Measurements from ENCODE around the gene PLPPR5. TPM values are rescaled to one million over a fixed set of nuclear protein-coding genes. Genes with fewer than 3 reads are reported as not detected.

The PLPPR5 gene
- total RNA-seq, 5 donors from 2014 or later (not counting 1 experiment from before 2014, with no cell fraction given) = not detected

DNA sequence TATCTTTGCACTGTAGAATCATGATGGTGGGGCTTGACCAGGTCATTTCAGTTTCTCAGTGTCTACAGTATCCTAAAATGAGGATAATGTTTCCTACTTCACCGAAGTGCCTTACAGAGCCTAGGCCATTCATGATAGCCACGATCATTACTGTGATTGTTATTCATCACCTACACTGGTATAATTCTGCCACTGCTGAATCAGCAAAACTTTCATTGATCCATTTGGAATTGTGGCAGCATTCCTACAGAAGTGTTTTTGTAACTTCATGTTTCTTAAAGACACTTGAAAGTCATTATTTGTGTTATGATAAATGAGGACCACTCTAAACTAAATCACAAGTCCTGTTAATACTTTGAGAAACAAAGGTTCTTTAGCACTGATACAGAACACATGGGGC, 6.0 kb upstream of the PLPPR5 start:
- H3K27ac Mint-ChIP-seq = no peak overlapping the region
- 90% methylated on average over 2 of the region's 2 CpGs for WGBS (ENCODE audit: insufficient coverage)
- H3K36me3 ChIP-seq (ENCODE audit: control insufficient read depth in 2 of 2, extremely low read depth in 1 of 2, insufficient read depth in 1 of 2, low read length in 1 of 2) = no peaks in the 10 kb centered on the region

DNA sequence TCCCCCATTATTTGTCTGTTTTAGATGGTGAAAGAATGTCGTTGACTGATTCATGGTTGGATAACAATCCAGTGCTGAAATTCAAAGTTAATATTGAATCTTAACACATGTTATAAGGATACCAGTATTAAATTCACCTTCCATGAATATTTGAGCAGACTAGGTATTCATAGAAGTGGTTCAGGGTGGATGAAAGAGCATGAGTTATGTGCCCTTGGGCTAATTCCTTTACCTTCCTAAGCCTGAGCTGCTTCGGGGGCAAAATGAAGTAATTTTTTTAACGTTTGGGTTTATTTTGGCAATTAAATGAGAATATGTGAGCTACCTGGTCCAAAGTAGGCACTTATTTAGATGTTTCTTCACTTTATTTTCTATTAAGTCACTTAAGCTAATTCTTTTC, 2.7 kb upstream of the PLPPR5 start:
- Histone ChIP-seq H3K9me3 (no peaks in the 10 kb centered on the region), H3K27ac (ENCODE audit: low read length) (no peak overlapping the region), H3K27me3 (replicated peaks in 1 of 2; ENCODE audit: control insufficient read depth in 2 of 2, extremely low read depth in 1 of 2, insufficient read depth in 2 of 2, low read length in 1 of 2) (peaks cover 19% of the 10 kb centered on the region in 2 experiments), H3K36me3 (ENCODE audit: control insufficient read depth in 2 of 2, extremely low read depth in 1 of 2, insufficient read depth in 1 of 2, low read length in 1 of 2) (no peaks in the 10 kb centered on the region), H3K4me1 (ENCODE audit: control insufficient read depth in 1 of 2, extremely low read depth in 1 of 2, insufficient read depth in 2 of 2, low read length in 2 of 2) (peaks cover 2 to 14% of the 10 kb centered on the region in 2 experiments), H3K4me3 (ENCODE audit: control insufficient read depth in 1 of 2, extremely low read depth in 1 of 2, low read length in 1 of 2) (no peak overlapping the region)
- no CpG with 5 or more reads among the region's 3 CpGs for WGBS (ENCODE audit: insufficient coverage)
- Mint-ChIP-seq H3K27ac (no peak overlapping the region), H3K9me3 (no peaks in the 10 kb centered on the region), H3K36me3 (no peaks in the 10 kb centered on the region), H3K4me1 (peaks cover 7 to 8% (median 8%) of the 10 kb centered on the region in 3 donors), H3K4me3 (no peak overlapping the region), H3K27me3 (peaks cover 30 to 40% of the 10 kb centered on the region in 2 donors)
- ChIA-PET CTCF (no interaction called here), POLR2A (no interaction called here)
- ATAC-seq (replicated peaks in 1 of 4) = no peak
- DNase-seq = no peak

More for the DNA sequence above, 6.0 kb upstream of the PLPPR5 start:
- Histone ChIP-seq H3K4me1 (ENCODE audit: control insufficient read depth in 1 of 2, extremely low read depth in 1 of 2, insufficient read depth in 2 of 2, low read length in 2 of 2) (no peaks in the 10 kb centered on the region), H3K27ac (ENCODE audit: low read length) (no peak overlapping the region), H3K9me3 (no peaks in the 10 kb centered on the region), H3K27me3 (replicated peaks in 1 of 2; ENCODE audit: control insufficient read depth in 2 of 2, extremely low read depth in 1 of 2, insufficient read depth in 2 of 2, low read length in 1 of 2) (peaks cover 2 to 9% of the 10 kb centered on the region in 2 experiments), H3K4me3 (ENCODE audit: control insufficient read depth in 1 of 2, extremely low read depth in 1 of 2, low read length in 1 of 2) (no peak overlapping the region)
- no peak for ATAC-seq (replicated peaks in 1 of 4)
- Mint-ChIP-seq H3K4me3 (no peak overlapping the region), H3K9me3 (no peaks in the 10 kb centered on the region), H3K27me3 (peaks cover 19 to 20% of the 10 kb centered on the region in 2 donors), H3K36me3 (no peaks in the 10 kb centered on the region), H3K4me1 (peaks cover under 1 to 1% (median under 1%) of the 10 kb centered on the region in 3 donors)
- DNase-seq = no peak
- ChIA-PET CTCF (no interaction called here), POLR2A (no interaction called here)

DNA sequence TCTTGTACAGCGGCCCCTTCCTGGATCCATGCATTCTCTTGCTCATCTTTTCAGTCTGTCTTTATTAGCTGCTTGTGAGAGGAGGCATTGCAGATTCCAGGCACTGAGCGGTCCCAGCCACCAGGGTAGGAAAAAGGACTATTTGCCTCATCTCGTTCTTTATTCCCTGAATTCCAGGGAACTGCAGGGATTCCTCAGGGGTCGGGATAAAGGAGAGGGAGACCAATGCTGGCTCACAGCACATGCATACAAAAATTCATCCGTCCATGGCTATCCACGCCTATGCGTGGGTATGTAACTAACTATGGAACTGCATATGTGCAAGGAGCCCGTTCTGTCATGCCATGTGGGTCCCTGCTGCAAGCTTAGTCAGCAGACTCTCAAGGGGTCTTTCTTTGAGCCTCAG, 879 bp upstream of the PLPPR5 start:
- ChIA-PET POLR2A (interaction anchor here in 1 of 2 donors (0.6 kb wide), 1 partner anchor 212 kb away, joined by 3 read pairs; no protein-coding TSS in a partner anchor), CTCF (interaction anchor here (0.6 to 0.7 kb wide), 2 partner anchors 9 to 1341 kb away, joined by 3 to 6 read pairs; no protein-coding TSS in a partner anchor)
- ATAC-seq (replicated peaks in 1 of 4) (no peak), DNase-seq (no peak)
- no peaks in the 10 kb centered on the region for H3K9me3 Mint-ChIP-seq
- peaks cover 35 to 44% of the 10 kb centered on the region in 2 donors for H3K27me3 Mint-ChIP-seq
- peaks cover 19 to 22% of the 10 kb centered on the region in 2 experiments for H3K27me3 ChIP-seq (replicated peaks in 1 of 2; ENCODE audit: control insufficient read depth in 2 of 2, extremely low read depth in 1 of 2, insufficient read depth in 2 of 2, low read length in 1 of 2)
- H3K4me1 Mint-ChIP-seq = peaks cover 7 to 8% (median 8%) of the 10 kb centered on the region in 3 donors
- H3K4me3 Mint-ChIP-seq = peak overlapping the region; percentile 58 to 72 (median 67)
- no peaks in the 10 kb centered on the region for H3K36me3 ChIP-seq (ENCODE audit: control insufficient read depth in 2 of 2, extremely low read depth in 1 of 2, insufficient read depth in 1 of 2, low read length in 1 of 2)
- no peak overlapping the region for H3K27ac ChIP-seq (ENCODE audit: low read length)
- no peaks in the 10 kb centered on the region for H3K9me3 ChIP-seq
- H3K36me3 Mint-ChIP-seq = no peaks in the 10 kb centered on the region
- H3K4me3 ChIP-seq (ENCODE audit: control insufficient read depth in 1 of 2, extremely low read depth in 1 of 2, low read length in 1 of 2) = peak overlapping the region in 1 of 2 donors; percentile 77
- WGBS (ENCODE audit: insufficient coverage) = 50% methylated on average over 5 of the region's 8 CpGs
- peaks cover 2 to 14% of the 10 kb centered on the region in 2 experiments for H3K4me1 ChIP-seq (ENCODE audit: control insufficient read depth in 1 of 2, extremely low read depth in 1 of 2, insufficient read depth in 2 of 2, low read length in 2 of 2)
- peak overlapping the region in 1 of 2 donors; percentile 65 for H3K27ac Mint-ChIP-seq

DNA sequence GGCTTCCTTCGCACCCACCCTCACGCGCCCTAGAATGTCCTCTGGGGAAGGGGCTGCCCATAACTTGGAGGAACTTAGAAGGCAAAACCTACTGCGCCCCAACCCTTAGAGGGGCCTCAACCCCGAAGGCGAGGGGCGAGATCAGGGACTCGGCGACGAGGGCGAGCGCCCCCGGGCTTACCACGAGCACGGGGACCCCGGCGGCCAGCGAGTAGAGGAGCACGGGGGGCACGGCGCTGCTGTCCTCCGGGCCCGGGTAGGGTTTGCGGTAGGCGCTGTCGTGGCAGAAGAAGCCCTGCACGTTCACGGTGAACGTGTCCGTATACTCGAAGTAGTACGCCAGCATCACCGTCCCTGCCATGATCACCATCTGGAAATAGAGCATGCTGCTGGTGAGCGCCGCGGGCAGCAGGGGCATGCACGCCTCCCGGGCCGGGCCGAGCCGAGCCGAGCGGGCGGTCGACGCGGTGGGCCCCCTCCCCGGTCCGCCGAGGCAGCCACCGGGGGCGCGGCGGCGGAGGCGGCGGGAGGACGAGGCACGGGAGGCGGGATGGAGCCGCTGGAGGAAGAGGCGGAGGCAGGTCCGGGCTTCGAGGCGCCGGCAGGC, 304 bp downstream of the PLPPR5 start:
- CTCF ChIA-PET = no interaction called here
- peaks cover 44 to 50% of the 10 kb centered on the region in 2 donors for H3K27me3 Mint-ChIP-seq

DNA sequence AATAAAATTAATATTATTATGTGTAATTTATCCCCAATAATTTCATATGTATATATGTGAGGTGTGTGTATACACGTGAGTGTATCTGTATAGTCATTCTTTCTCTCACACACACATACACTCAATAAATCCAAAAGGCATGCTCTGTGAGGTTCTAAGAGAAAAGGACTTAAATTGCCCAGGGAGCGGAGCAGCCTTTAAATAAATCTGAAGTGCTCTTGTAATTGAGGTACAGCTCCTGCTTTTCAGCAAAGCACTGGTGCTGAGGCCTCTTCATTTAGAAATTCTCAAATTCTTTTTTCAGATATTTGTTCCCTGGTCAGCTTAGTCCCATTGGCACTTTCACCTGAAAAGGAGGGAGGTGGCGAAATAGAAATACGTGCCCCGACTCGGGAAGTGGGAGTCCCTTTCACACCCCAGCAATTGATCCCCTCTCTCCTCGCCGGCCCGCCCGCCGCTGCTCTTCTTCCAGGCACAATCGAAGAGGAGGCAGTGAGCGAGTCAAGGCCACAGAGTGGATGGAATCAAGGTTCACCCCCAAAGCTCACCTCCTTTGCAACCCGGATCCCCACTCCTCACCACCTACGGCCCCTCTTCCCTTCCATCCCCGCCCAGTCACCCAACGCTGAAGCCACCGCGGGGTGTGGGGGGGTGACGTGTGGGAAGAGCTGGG, 944 bp downstream of the PLPPR5 start:
- Histone ChIP-seq H3K4me3 (ENCODE audit: control insufficient read depth in 1 of 2, extremely low read depth in 1 of 2, low read length in 1 of 2) (peak overlapping the region; percentile 31 to 77), H3K36me3 (ENCODE audit: control insufficient read depth in 2 of 2, extremely low read depth in 1 of 2, insufficient read depth in 1 of 2, low read length in 1 of 2) (no peaks in the 10 kb centered on the region), H3K9me3 (no peaks in the 10 kb centered on the region), H3K27me3 (replicated peaks in 1 of 2; ENCODE audit: control insufficient read depth in 2 of 2, extremely low read depth in 1 of 2, insufficient read depth in 2 of 2, low read length in 1 of 2) (peaks cover 22 to 25% of the 10 kb centered on the region in 2 experiments), H3K27ac (ENCODE audit: low read length) (no peak overlapping the region), H3K4me1 (ENCODE audit: control insufficient read depth in 1 of 2, extremely low read depth in 1 of 2, insufficient read depth in 2 of 2, low read length in 2 of 2) (peaks cover 2 to 14% of the 10 kb centered on the region in 2 experiments)
- Mint-ChIP-seq H3K4me3 (peak overlapping the region; percentile 52 to 65 (median 63)), H3K9me3 (no peaks in the 10 kb centered on the region), H3K36me3 (no peaks in the 10 kb centered on the region), H3K27ac (no peak overlapping the region), H3K27me3 (peaks cover 42 to 52% of the 10 kb centered on the region in 2 donors), H3K4me1 (peaks cover 7 to 8% (median 8%) of the 10 kb centered on the region in 3 donors)
- ChIA-PET POLR2A (interaction anchor here in 1 of 2 donors (0.6 kb wide), 1 partner anchor 146 kb away, joined by 3 read pairs; no protein-coding TSS in a partner anchor), CTCF (no interaction called here)
- DNase-seq (peak in 3 of 35 experiments; percentile 0 to 11 (median 4)), ATAC-seq (replicated peaks in 1 of 4) (peak in 2 of 4 experiments; percentile 17)
- 32% methylated on average over 7 of the region's 20 CpGs for WGBS (ENCODE audit: insufficient coverage)

More for the DNA sequence above, 304 bp downstream of the PLPPR5 start:
- H3K27ac Mint-ChIP-seq = no peak overlapping the region
- ATAC-seq (replicated peaks in 1 of 4) (peak; percentile 55 to 77 (median 68)), DNase-seq (peak in 16 of 35 experiments; percentile 1 to 34 (median 9))
- no peaks in the 10 kb centered on the region for H3K9me3 Mint-ChIP-seq
- Histone ChIP-seq H3K27me3 (replicated peaks in 1 of 2; ENCODE audit: control insufficient read depth in 2 of 2, extremely low read depth in 1 of 2, insufficient read depth in 2 of 2, low read length in 1 of 2) (peaks cover 22 to 23% of the 10 kb centered on the region in 2 experiments), H3K27ac (ENCODE audit: low read length) (no peak overlapping the region), H3K9me3 (no peaks in the 10 kb centered on the region), H3K4me3 (ENCODE audit: control insufficient read depth in 1 of 2, extremely low read depth in 1 of 2, low read length in 1 of 2) (peak overlapping the region; percentile 31 to 77), H3K4me1 (ENCODE audit: control insufficient read depth in 1 of 2, extremely low read depth in 1 of 2, insufficient read depth in 2 of 2, low read length in 2 of 2) (peaks cover 2 to 14% of the 10 kb centered on the region in 2 experiments), H3K36me3 (ENCODE audit: control insufficient read depth in 2 of 2, extremely low read depth in 1 of 2, insufficient read depth in 1 of 2, low read length in 1 of 2) (no peaks in the 10 kb centered on the region)
- POLR2A ChIA-PET = interaction anchor here in 1 of 2 donors (0.6 kb wide), 1 partner anchor 146 kb away, joined by 3 read pairs; no protein-coding TSS in a partner anchor
- peaks cover 7 to 8% (median 8%) of the 10 kb centered on the region in 3 donors for H3K4me1 Mint-ChIP-seq
- 3% methylated on average over 63 of the region's 66 CpGs for WGBS (ENCODE audit: insufficient coverage)
- peak overlapping the region; percentile 52 to 65 (median 63) for H3K4me3 Mint-ChIP-seq
- H3K36me3 Mint-ChIP-seq = no peaks in the 10 kb centered on the region

DNA sequence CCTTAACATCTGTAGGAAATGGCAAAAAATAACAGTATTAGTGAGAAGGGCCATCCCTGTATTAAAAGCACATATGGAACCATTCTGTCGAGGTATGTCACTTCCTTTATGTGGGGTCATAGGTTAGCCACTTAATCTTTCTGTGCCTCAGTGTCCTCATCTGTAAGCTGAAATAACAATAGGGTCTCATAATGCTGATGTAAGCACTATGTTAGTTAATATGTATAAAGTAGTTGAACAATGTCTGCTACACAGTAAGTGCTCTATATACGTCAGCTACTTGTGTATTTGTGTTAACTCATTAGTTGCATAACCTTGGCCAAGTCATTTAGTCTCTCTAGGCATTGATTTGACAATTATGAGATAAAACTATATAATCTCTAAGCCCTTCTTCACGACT, 11.8 kb downstream of the PLPPR5 start:
- no peaks in the 10 kb centered on the region for H3K36me3 Mint-ChIP-seq
- no peak overlapping the region for H3K4me3 Mint-ChIP-seq
- Histone ChIP-seq H3K4me3 (ENCODE audit: control insufficient read depth in 1 of 2, extremely low read depth in 1 of 2, low read length in 1 of 2) (no peak overlapping the region), H3K27me3 (replicated peaks in 1 of 2; ENCODE audit: control insufficient read depth in 2 of 2, extremely low read depth in 1 of 2, insufficient read depth in 2 of 2, low read length in 1 of 2) (peaks cover 0 to 3% of the 10 kb centered on the region in 2 experiments), H3K27ac (ENCODE audit: low read length) (no peak overlapping the region), H3K9me3 (no peaks in the 10 kb centered on the region), H3K4me1 (ENCODE audit: control insufficient read depth in 1 of 2, extremely low read depth in 1 of 2, insufficient read depth in 2 of 2, low read length in 2 of 2) (no peaks in the 10 kb centered on the region), H3K36me3 (ENCODE audit: control insufficient read depth in 2 of 2, extremely low read depth in 1 of 2, insufficient read depth in 1 of 2, low read length in 1 of 2) (no peaks in the 10 kb centered on the region)
- no peaks in the 10 kb centered on the region for H3K9me3 Mint-ChIP-seq
- 83% methylated on average over 1 of the region's 3 CpGs for WGBS (ENCODE audit: insufficient coverage)
- H3K27ac Mint-ChIP-seq = no peak overlapping the region
- ChIA-PET CTCF (no interaction called here), POLR2A (no interaction called here)
- no peak for DNase-seq
- peaks cover 2 to 3% of the 10 kb centered on the region in 2 donors for H3K27me3 Mint-ChIP-seq
- ATAC-seq (replicated peaks in 1 of 4) = no peak
- peaks cover 5 to 8% (median 8%) of the 10 kb centered on the region in 3 donors for H3K4me1 Mint-ChIP-seq
